ENCODE data around the gene FAM3A.

DNA sequence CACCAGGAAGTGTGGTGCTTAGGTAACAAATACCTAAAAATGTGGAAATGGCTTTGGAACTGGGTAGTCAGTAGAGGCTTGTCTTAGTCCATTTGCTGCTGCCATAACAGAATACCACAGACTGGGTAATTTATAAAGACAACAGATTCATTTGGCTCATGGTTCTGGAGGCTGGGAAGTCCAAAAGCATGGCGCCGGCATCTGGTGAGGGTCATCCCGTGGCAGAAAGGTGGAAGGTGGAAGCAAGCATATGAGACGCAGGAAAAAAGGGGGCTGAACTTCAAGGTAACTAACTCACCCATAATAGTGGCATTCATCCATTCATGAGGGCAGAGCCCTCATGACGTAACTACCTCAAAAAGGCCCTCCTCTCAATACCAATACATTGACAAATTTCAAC is 6.6 kb downstream of the FAM3A start:
- TF ChIP-seq CTCF (conservative IDR thresholded peaks at IDR 0.05; ENCODE audit: low read depth, low read length), result no peak
- no peak for TF ChIP-seq POLR2A (IDR thresholded peaks at IDR 0.05; ENCODE audit: low read depth, low read length)
- TF ChIP-seq MAZ (IDR thresholded peaks at IDR 0.05; ENCODE audit: borderline replicate concordance, low read depth, low read length), result no peak
